ENCODE data around the gene SND1. TPM values are rescaled to one million over a fixed set of nuclear protein-coding genes. Genes with fewer than 3 reads are reported as not detected.

Gene SND1
- total RNA-seq, 4 donors from 2014 or later, result 70.8 to 141 (median 85.7) TPM

DNA sequence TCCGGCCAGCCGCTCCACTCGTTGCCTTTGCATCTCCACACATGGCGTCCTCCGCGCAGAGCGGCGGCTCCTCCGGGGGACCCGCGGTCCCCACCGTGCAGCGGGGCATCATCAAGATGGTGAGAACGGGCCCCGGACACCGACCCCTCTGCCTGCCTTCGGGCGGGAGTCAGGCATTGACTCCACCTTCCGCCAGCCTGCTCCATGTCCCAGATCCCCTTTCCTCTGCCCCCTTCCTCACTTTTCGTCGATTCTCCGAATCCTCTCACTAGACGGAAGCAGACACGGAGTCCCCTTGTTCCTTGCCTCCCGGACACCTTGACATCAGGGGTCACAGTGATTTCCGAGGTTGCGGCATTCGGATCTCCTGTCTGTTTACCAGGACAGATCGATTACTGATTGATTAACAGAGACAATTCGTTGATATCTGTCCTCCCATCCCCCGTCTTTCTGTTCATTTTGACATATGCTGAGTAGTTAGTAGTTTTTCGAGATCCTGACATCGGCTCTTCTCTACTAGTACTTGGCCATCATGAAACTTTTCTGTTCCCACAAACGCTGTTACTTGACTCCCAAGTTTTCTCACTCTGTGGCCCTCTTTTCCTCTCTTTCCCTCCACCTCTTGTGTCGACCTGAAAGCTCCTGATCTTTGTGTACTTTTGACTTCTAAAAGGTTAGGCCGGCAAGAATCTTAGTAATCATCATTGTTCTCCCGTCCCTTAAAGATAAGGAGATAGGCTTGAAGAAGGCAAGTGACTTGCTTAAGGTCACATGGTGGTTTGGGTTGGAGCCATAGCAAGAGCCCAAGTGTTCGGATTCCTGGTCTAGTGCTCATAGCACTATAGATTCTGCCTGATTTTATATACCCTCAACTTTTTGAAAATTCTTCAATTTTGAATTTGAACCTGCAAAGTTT is 597 bp downstream of the SND1 start:
- peak overlapping the region; percentile 67 to 98 (median 78) for H3K4me3 ChIP-seq
- no peaks in the 10 kb centered on the region for H3K36me3 ChIP-seq
- peaks cover 0 to 37% (median 30%) of the 10 kb centered on the region in 4 donors for H3K4me1 ChIP-seq
- DNase-seq (ENCODE audit: low spot score in 2 of 2), result no peak
- H3K9me3 ChIP-seq, result no peaks in the 10 kb centered on the region
- 2% methylated on average over 38 of the region's 38 CpGs for WGBS, 2 donors
- H3K27ac ChIP-seq, result peak overlapping the region; percentile 49 to 96 (median 93)
- TF ChIP-seq EP300 (IDR thresholded peaks at IDR 0.05) (no peak), POLR2A (IDR thresholded peaks at IDR 0.05) (no peak)
- TF ChIP-seq, protein P1, sequence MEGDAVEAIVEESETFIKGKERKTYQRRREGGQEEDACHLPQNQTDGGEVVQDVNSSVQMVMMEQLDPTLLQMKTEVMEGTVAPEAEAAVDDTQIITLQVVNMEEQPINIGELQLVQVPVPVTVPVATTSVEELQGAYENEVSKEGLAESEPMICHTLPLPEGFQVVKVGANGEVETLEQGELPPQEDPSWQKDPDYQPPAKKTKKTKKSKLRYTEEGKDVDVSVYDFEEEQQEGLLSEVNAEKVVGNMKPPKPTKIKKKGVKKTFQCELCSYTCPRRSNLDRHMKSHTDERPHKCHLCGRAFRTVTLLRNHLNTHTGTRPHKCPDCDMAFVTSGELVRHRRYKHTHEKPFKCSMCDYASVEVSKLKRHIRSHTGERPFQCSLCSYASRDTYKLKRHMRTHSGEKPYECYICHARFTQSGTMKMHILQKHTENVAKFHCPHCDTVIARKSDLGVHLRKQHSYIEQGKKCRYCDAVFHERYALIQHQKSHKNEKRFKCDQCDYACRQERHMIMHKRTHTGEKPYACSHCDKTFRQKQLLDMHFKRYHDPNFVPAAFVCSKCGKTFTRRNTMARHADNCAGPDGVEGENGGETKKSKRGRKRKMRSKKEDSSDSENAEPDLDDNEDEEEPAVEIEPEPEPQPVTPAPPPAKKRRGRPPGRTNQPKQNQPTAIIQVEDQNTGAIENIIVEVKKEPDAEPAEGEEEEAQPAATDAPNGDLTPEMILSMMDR (IDR thresholded peaks at IDR 0.05), result no peak
- no peaks in the 10 kb centered on the region for H3K27me3 ChIP-seq

- no peaks in the 10 kb centered on the region for H3K9me3 ChIP-seq
- H3K4me3 ChIP-seq, result peak overlapping the region in 2 of 4 donors; percentile 71 to 98
- H3K4me1 ChIP-seq, result peaks cover 0 to 37% (median 30%) of the 10 kb centered on the region in 4 donors
- no peak overlapping the region for H3K27ac ChIP-seq
- TF ChIP-seq, protein P1 (IDR thresholded peaks at IDR 0.05), result no peak
- TF ChIP-seq EP300 (IDR thresholded peaks at IDR 0.05) (no peak), POLR2A (IDR thresholded peaks at IDR 0.05) (no peak)
- no peaks in the 10 kb centered on the region for H3K36me3 ChIP-seq
- no peaks in the 10 kb centered on the region for H3K27me3 ChIP-seq
- WGBS, 2 donors, result 89 to 91% methylated on average over 4 of the region's 4 CpGs
- DNase-seq (ENCODE audit: low spot score in 2 of 2), result no peak
Observed at GRCh38 chr7:127653396-127653795, 1.4 kb downstream of the SND1 start.

- Histone ChIP-seq H3K4me3 (no peak overlapping the region), H3K9me3 (no peaks in the 10 kb centered on the region), H3K4me1 (peaks cover 0 to 37% (median 30%) of the 10 kb centered on the region in 4 donors), H3K36me3 (peaks cover 0 to 3% (median 0%) of the 10 kb centered on the region in 3 donors), H3K27me3 (no peaks in the 10 kb centered on the region), H3K27ac (no peak overlapping the region)
- WGBS, 2 donors, result 63 to 64% methylated on average over 5 of the region's 5 CpGs
- TF ChIP-seq POLR2A (IDR thresholded peaks at IDR 0.05), result no peak
- TF ChIP-seq, protein P1 (IDR thresholded peaks at IDR 0.05), result no peak
- TF ChIP-seq EP300 (IDR thresholded peaks at IDR 0.05), result no peak
- no peak for DNase-seq (ENCODE audit: low spot score in 2 of 2)
Observed at GRCh38 chr7:127654404-127655394, 2.7 kb downstream of the SND1 start.

DNA sequence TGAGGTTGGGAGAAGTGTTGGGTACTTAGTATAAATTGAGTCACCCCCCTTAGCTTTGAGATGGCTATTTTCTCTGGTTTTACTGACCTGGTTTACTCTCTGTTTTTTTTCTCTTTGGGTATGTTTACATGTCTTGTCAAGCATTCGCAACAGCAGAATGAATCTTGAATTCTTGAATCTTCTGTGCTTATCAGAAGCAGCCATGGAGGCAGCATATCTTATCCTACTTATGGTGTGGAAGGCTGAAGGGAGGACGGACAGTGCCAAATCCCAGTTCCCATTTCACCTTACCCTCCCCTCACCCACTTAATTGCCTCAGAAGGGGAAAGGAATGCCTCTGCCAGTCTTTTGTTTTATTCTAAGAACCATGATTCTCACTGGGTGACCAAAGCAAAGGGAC is 3.7 kb downstream of the SND1 start:
- H3K9me3 ChIP-seq, result no peaks in the 10 kb centered on the region

More for the DNA sequence above, 3.7 kb downstream of the SND1 start:
- Histone ChIP-seq H3K27ac (no peak overlapping the region), H3K27me3 (no peaks in the 10 kb centered on the region), H3K36me3 (peaks cover 0 to 11% (median 0%) of the 10 kb centered on the region in 3 donors), H3K4me1 (peaks cover 0 to 37% (median 30%) of the 10 kb centered on the region in 4 donors), H3K4me3 (no peak overlapping the region)
- WGBS, 2 donors, result 74 to 81% methylated on average over 2 of the region's 2 CpGs
- DNase-seq (ENCODE audit: low spot score in 2 of 2), result no peak
- no peak for TF ChIP-seq POLR2A (IDR thresholded peaks at IDR 0.05)
- TF ChIP-seq EP300 (IDR thresholded peaks at IDR 0.05), result no peak
- TF ChIP-seq, protein P1 (IDR thresholded peaks at IDR 0.05), result no peak
